Skin of body (tissue), 2 donors: ENCODE data around the gene VWA3B. TPM values are rescaled to one million over a fixed set of nuclear protein-coding genes. Genes with fewer than 3 reads are reported as not detected.
"Not testable (repeated sequence)": the region's sequence is repeated elsewhere in the genome, so short reads cannot be mapped to it uniquely, and the experiment has no call there.

Experiments
- DNase-seq: peaks from one replicate; lab custom pipeline; 2025; lab: John Stamatoyannopoulos, UW
- total RNA-seq: library from RNA; depleted of rRNA; stranded (reverse); fragments of >200 nt; gene quantifications from one replicate; pipeline ENCODE4 v1.2.3, GENCODE V29; 2014

Gene VWA3B
- total RNA-seq, 1 donor from 2014 or later = not detected

GRCh38 chr2:98297817-98298682, 211.1 kb downstream of the VWA3B start:
- no peak for DNase-seq

- DNase-seq = no peak
These were observed 211.8 kb downstream of the VWA3B start for GRCh38 chr2:98298683-98299164.

- DNase-seq = no peak
These were observed 212.4 kb downstream of the VWA3B start for GRCh38 chr2:98299211-98299905.

GRCh38 chr2:98300141-98300874, 213.3 kb downstream of the VWA3B start:
- no peak for DNase-seq

- no peak for DNase-seq
These were observed 214.5 kb downstream of the VWA3B start for GRCh38 chr2:98301469-98301868.

- DNase-seq = not testable (repeated sequence)
These were observed 220.2 kb downstream of the VWA3B start for GRCh38 chr2:98307131-98307696.

- DNase-seq = no peak
These were observed 221.1 kb downstream of the VWA3B start for GRCh38 chr2:98308068-98308467.

GRCh38 chr2:98308532-98308931, 221.6 kb downstream of the VWA3B start:
- DNase-seq = no peak

GRCh38 chr2:98309580-98309979, 222.6 kb downstream of the VWA3B start:
- no peak for DNase-seq

- no peak for DNase-seq
These were observed 223.0 kb downstream of the VWA3B start for GRCh38 chr2:98310010-98310409.

GRCh38 chr2:98311090-98311489, 224.1 kb downstream of the VWA3B start:
- no peak for DNase-seq

GRCh38 chr2:98311771-98312545, 225.0 kb downstream of the VWA3B start:
- DNase-seq = no peak

GRCh38 chr2:98313492-98314250, 226.7 kb downstream of the VWA3B start:
- DNase-seq = no peak

GRCh38 chr2:98314251-98314650, 227.3 kb downstream of the VWA3B start:
- DNase-seq = no peak

- DNase-seq = no peak
These were observed 229.0 kb downstream of the VWA3B start for GRCh38 chr2:98315957-98316356.

GRCh38 chr2:98317214-98317613, 230.2 kb downstream of the VWA3B start:
- no peak for DNase-seq

- not testable (repeated sequence) for DNase-seq
These were observed 233.2 kb downstream of the VWA3B start for GRCh38 chr2:98320171-98320570.

- DNase-seq = no peak
These were observed 237.2 kb downstream of the VWA3B start for GRCh38 chr2:98324181-98324580.

- no peak for DNase-seq
These were observed 240.8 kb downstream of the VWA3B start for GRCh38 chr2:98327776-98328175.

GRCh38 chr2:98329549-98329948, 242.6 kb downstream of the VWA3B start:
- no peak for DNase-seq
